ENCODE results near the gene USP25.

Gene USP25

DNA sequence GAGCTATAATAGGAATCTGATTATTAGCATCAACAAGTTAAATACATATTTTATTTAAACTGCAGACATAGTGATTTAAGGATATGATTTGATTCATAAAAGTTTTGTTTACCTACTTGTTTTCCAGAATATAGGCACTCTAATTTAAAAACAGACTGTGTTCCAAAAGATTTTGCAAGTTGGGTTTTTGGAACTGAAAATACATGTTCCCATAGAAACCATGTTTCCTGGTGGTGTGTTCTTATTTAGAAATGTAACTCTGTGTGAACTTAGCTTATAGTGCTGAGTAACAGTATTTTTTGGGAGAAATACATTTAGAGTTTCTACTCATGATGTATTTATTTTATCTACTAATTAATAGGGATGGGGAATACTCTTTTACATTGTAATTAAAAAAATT is 21.8 kb downstream of the USP25 start:
- no peak overlapping the region for H3K4me3 ChIP-seq (ENCODE audit: low read depth, low read length)
- TF ChIP-seq, protein P1, sequence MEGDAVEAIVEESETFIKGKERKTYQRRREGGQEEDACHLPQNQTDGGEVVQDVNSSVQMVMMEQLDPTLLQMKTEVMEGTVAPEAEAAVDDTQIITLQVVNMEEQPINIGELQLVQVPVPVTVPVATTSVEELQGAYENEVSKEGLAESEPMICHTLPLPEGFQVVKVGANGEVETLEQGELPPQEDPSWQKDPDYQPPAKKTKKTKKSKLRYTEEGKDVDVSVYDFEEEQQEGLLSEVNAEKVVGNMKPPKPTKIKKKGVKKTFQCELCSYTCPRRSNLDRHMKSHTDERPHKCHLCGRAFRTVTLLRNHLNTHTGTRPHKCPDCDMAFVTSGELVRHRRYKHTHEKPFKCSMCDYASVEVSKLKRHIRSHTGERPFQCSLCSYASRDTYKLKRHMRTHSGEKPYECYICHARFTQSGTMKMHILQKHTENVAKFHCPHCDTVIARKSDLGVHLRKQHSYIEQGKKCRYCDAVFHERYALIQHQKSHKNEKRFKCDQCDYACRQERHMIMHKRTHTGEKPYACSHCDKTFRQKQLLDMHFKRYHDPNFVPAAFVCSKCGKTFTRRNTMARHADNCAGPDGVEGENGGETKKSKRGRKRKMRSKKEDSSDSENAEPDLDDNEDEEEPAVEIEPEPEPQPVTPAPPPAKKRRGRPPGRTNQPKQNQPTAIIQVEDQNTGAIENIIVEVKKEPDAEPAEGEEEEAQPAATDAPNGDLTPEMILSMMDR (IDR thresholded peaks at IDR 0.05; ENCODE audit: low read depth, low read length): no peak

DNA sequence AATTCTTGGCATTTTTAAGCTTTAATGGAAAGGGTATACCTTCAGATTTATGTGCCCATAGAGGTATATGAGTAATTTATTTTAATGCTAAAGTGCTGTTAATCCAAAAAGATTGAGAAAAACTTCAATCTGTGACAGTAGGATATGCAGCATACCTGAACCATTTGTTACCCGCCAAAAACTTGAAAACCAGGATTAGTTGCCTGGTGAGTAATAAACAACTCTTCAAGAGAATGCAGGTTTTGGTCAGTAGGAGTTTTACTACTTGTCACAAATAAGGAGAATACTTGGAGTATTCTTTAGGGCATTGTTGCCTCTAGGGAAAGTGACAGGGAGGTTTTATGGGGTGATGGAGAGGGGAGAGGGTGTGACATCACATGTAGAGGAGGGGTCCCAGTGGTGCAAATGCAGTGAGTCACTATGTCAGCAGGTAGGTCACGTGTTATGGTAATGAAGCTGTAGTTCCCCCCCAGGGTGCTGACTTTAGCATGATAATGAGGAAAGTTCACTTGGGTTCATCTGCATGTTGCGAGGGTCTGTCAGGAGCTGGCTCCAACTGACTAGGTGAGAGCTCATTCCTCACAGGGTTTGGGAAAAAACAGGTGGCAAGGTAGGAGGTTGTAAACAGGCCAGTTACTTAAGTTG is 23.1 kb downstream of the USP25 start:
- TF ChIP-seq, protein P1 (IDR thresholded peaks at IDR 0.05; ENCODE audit: low read depth, low read length): no peak
- H3K4me3 ChIP-seq (ENCODE audit: low read depth, low read length): no peak overlapping the region

DNA sequence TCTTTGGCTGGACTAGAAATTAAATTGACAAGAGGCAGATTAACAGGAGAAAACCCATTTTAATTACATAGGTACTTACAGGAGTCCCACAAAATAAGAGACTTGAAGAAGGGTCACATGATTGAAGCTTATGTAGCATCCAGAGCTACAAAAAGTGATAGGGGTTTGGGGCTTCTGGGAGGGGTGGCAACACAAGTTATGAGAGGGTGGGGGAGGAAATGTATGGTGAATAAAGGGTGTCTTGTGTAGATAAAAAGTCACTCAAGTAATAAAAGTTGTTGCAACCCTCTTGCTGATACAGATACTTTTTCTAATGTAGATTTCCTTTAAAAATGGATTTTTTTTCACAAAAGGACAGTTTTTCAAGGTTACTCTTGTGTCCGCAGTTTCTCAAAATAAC is 24.0 kb downstream of the USP25 start:
- no peak overlapping the region for H3K4me3 ChIP-seq (ENCODE audit: low read depth, low read length)
- TF ChIP-seq, protein P1 (IDR thresholded peaks at IDR 0.05; ENCODE audit: low read depth, low read length): no peak

DNA sequence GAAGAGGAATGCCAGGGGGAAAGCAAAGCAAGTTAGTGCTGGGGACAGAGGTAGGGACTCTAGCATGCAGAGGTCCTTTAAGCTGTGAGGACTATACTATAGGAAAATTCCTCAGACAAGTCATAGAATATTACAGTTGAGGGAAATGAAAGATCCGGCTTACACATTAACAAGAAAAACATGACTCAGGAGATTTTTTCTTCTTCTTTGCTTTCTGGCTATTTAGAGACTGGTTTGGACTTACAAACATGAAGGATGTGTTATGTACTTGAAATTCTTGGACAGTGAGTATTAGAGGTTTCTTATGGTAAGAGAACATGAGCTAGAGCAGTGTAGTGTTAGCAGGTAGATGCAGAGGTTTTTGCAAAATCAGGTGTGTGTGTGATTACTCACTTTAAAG is 24.9 kb downstream of the USP25 start:
- TF ChIP-seq, protein P1 (IDR thresholded peaks at IDR 0.05; ENCODE audit: low read depth, low read length): no peak
- H3K4me3 ChIP-seq (ENCODE audit: low read depth, low read length): no peak overlapping the region

GRCh38 chr21:15755125-15755524 is 25.3 kb downstream of the USP25 start:
- H3K4me3 ChIP-seq (ENCODE audit: low read depth, low read length): no peak overlapping the region
- TF ChIP-seq, protein P1 (IDR thresholded peaks at IDR 0.05; ENCODE audit: low read depth, low read length): no peak

- no peak overlapping the region for H3K4me3 ChIP-seq (ENCODE audit: low read depth, low read length)
- TF ChIP-seq, protein P1 (IDR thresholded peaks at IDR 0.05; ENCODE audit: low read depth, low read length): no peak
These were observed 29.7 kb downstream of the USP25 start for GRCh38 chr21:15759469-15759868.

- TF ChIP-seq, protein P1 (IDR thresholded peaks at IDR 0.05; ENCODE audit: low read depth, low read length): no peak
These were observed 31.8 kb downstream of the USP25 start for GRCh38 chr21:15761507-15762100.

More at GRCh38 chr21:15761507-15762100, 31.8 kb downstream of the USP25 start:
- H3K4me3 ChIP-seq (ENCODE audit: low read depth, low read length): no peak overlapping the region

Data from WI38 (cell line).